Retinal pigment epithelial cell (primary cell): Measurements from ENCODE around the gene KCNA3.
"Not testable (repeated sequence)": the region's sequence is repeated elsewhere in the genome, so short reads cannot be mapped to it uniquely, and the experiment has no call there.

Experiments used
- DNase-seq: peaks from one replicate; pipeline ENCODE4 v3.0.0-alpha.2; 2010; ENCODE audit warnings: low read depth
- H3K4me3 ChIP-seq: 2 replicates; pipeline ENCODE4 v1.5.1; 2011; ENCODE audit warnings: mild to moderate bottlenecking, low read length, control low read depth, moderate library complexity
- CTCF ChIP-seq: conservative IDR thresholded peaks from 2 replicates; pipeline ENCODE4 v1.5.1; 2011; ENCODE audit warnings: low read depth, low read length, control low read depth, inconsistent platforms

The KCNA3 gene

GRCh38 chr1:110673197-110673701 is 1.5 kb downstream of the KCNA3 start:
- no peak overlapping the region for H3K4me3 ChIP-seq
- DNase-seq, result no peak
- TF ChIP-seq CTCF, result no peak

GRCh38 chr1:110672753-110673108 is 2.0 kb downstream of the KCNA3 start:
- DNase-seq, result no peak
- H3K4me3 ChIP-seq, result no peak overlapping the region
- TF ChIP-seq CTCF, result no peak

- DNase-seq, result no peak
- TF ChIP-seq CTCF, result no peak
- H3K4me3 ChIP-seq, result no peak overlapping the region
Observed at GRCh38 chr1:110672001-110672752, 2.6 kb downstream of the KCNA3 start.

- no peak for DNase-seq
- TF ChIP-seq CTCF, result no peak
- H3K4me3 ChIP-seq, result no peak overlapping the region
Observed at GRCh38 chr1:110671361-110671760, 3.4 kb downstream of the KCNA3 start.

GRCh38 chr1:110668549-110668948 is 6.2 kb downstream of the KCNA3 start:
- H3K4me3 ChIP-seq, result no peak overlapping the region
- no peak for DNase-seq
- no peak for TF ChIP-seq CTCF

- H3K4me3 ChIP-seq, result no peak overlapping the region
- TF ChIP-seq CTCF, result no peak
- DNase-seq, result no peak
Observed at GRCh38 chr1:110667776-110668175, 7.0 kb downstream of the KCNA3 start.

- no peak overlapping the region for H3K4me3 ChIP-seq
- DNase-seq, result no peak
- TF ChIP-seq CTCF, result no peak
Observed at GRCh38 chr1:110663241-110663640, 11.5 kb downstream of the KCNA3 start.

- DNase-seq, H3K4me3 ChIP-seq: not testable (repeated sequence)
Observed at GRCh38 chr1:110659559-110659958, 15.2 kb downstream of the KCNA3 start.
